HG02884 (cell line): ENCODE data around the gene RAB38.

Experiments
- ATAC-seq: cut with Tn5 transposase; IDR thresholded peaks from one replicate; pipeline ENCODE4 v1.9.1; 2021; ENCODE audit warnings: mild to moderate bottlenecking, moderate library complexity; ENCODE audit not compliant: unreplicated experiment

RAB38 gene

DNA sequence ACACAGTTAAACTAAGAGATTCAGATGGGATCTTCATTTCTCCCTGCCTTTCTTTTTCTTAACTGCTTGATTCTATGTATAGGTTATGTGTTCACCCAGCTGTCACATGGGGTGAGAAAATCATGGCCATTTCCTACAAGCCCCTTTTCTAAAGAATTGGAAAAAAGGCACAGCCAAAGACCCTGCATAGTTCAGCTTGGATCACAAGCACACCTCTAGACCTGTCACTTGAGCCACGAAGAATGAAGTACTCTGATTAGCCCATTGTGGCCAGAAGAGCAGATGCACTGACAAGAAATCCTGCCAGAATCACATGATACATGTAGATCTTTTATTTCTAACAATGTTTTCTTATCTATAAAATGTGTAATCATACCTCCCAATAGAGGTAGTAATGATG, 69.7 kb downstream of the RAB38 start:
- no peak for ATAC-seq

DNA sequence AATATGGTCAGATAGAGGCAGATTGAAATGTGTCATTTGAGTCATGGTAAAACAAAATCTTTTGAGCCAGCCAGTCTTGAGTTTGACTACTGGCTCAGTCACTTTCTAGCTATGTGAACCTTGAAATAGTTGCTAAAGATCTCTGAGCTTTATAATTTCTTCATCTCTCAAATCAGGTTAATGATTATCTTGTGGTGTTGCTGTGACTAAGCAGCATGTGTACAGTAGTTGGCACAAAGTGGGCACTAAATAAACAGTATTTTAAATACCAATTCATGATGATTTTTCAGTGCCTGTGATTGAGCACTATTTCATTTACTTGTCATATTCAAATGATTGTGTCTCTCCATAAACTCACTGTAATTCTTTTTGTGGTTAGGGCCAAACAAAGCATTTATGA, 70.8 kb downstream of the RAB38 start:
- no peak for ATAC-seq

DNA sequence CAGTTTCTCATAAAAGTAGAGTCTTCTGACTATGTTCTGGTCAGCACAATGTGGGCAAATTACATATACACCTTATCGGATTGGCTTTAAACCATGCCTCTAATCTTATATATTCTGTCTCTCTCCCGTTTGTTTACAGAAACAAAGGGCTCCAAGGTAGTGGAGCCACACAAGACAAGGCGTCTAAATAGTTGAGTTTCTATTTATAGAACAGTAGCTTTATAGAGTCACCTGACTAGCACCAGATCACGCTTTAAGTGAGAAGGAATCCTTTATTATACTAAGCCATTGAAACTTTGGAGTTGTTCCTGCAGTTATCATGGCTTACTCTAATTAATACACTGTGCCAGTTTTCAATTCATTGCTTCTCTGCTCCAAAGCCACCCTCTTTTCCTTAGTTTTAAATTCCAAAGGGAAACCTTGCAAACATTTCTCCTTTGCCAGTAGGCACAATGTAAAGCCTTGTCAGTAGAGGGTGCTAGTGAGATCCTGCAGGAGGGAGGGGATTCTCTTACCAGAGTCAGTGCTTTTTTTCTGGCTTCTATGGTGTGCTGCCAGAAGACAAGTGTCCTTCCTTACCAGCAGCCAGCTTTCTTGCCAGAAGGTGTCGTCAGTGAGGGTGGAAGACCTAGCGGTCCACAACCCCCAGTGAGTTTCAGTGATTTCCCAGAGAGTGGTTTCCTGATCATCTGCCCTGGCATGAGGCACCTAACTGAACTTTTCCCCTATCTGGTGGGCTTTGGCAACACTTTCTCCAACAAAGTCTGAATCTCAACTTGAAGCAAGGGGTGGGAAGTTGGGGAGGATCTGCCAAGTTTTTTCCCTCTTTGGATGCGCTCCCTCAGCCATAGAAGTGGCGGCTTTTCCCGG, 71.7 kb downstream of the RAB38 start:
- ATAC-seq: peak; percentile 92

DNA sequence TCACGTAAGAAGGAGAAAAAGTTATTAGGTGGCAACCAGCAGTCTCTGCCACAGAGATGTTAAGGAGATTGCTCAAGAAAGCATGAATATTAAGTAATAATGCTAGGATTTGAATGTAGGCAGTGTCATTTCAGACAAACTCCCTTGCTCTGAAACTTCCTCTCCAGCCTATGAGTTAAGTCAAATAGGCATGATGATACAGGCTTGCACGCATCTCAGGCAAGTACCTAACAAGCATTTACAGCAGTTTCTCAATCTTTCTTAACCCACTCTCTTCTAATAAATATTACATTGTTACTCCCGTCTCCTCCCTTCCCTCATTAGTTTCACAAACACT, 72.7 kb downstream of the RAB38 start:
- ATAC-seq: no peak

DNA sequence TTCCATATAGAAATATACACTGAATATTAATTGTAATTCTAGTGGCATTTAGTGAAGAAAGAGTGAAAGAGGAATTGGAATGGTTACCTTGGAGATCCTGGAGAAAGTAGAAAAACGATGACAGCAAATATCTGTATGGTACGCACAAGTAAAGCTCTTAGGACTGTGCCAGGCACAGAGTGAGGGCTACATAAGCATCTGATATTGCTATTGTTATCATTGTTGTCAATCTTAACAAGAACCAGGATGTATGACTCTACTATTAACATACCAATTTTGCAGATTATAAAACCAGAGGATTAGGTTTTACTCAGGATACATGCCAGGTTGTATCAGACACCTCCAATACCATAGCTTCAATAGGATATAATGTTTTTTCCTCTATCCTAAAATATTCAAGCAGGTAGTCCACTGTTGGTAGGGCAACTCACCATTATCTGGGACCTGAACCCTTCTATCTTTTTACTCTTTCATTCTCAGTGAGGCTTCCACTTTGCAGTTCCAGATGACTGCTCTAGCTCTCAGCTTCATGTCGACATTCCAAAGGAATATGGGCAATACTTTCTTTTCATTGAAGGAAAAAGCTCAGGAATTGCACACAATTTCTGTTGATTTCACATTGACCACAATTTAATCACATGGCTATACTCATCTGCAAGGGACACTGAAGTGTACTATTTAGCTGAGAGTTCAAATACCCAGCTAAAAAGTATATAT, 73.2 kb downstream of the RAB38 start:
- ATAC-seq: no peak

DNA sequence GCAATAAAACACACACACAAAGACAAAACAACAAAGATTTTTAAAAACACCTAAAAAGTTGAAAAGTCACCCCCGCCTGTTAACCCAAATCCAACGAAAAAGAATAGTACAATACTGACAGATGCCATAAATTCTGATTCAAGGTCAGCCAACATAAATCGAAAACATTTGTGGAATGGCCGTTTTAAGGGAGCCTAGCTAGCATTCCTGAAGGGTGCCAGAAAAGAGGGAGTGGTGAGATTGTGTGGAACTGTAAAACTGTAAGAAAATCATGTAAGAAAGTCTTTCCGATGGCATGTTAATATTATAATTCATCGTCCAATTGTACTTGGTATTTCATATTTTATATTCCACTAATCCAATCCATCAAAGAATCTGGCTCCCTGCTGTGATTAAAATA, 75.1 kb downstream of the RAB38 start:
- no peak for ATAC-seq

DNA sequence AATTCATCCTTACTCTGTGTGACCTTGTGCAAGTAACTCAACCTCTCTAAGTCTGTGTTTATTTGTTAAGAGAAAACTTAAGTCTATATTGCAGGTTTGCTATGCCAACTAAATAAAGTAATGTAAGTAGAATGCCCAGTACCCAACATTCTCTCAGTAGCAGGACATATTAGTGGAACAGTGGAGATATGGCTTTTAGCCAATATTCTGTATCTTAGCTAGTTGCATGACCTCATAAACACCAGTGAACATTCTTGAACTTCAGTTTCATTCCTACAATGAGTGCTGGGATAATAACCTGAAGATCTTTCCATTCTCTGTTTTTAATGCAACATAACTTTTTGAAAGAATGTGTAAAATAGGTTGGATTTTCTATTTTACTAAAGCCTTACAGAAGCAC, 77.0 kb downstream of the RAB38 start:
- no peak for ATAC-seq

DNA sequence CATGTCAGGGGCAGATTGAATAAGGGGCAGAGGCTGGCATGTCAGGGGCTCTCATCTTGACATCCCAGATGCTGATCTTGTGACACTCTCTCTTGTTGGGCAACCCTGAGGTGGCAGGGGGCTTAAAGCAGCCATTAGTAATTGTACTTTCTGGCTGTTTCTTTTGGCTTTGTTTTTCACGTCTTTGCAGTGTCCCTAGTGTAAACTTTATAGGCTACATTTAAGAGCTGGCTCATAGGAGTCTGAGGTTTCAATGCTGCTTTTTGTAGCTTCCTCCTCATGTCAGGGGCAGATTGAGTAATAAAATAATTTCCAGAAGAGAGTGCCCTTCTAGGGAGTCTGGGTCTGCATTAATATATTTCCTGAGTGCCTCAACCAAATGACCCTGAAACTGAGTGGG, 86.1 kb downstream of the RAB38 start:
- no peak for ATAC-seq

DNA sequence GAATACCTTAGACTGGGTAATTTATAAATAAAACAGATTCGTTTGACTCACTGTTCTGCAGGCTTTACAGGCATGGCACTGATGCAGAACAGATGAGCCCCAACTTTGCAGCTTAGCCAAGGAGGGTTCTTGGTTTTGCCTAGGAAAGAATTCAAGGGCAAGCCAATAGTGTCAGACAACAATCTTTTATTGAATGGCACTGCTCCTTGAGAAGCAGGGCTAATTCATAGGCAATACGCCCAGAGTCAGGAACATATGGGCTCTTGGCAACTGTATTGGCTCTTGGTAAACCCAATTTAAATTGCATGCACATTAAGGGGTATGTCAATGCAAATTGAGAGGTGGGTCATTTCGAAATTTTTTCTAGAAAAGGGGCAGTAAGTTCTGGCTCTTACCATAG, 87.9 kb downstream of the RAB38 start:
- no peak for ATAC-seq

DNA sequence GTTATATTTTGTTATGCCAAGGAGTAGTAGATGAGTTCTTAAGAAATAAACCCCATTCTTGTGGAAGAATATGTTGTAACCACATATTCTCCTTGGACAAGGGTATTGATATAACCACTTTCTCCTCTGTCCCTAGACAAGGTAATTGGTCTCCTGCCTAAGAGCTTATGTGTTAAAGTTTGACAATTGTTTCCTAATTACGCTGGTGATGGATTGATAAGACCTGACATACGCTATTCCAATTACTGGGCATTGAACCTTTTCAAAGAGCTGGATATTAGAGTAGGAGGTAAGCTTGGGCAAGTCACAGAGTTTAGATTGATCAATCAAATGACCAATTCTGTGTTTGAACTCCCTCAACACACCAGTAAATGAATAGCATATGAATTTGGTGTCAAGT, 88.9 kb downstream of the RAB38 start:
- no peak for ATAC-seq

DNA sequence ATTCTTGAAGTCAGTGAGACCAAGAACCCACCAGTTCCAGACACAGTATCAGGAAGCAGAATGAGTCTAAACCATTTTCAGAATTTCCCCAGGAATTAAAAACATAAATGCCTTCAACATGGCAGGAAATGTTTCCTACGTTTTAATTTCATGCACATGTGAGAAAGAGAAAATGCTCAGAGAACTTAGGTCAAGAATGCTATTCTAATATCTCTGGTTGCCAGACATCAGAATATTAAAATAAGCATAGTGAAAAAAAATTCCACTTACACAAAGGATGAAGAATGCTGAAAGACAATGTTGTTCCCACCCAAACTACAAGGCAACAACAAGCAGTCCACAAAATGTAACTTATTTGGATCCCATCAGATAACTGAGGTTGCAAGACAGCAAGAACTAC, 104.8 kb downstream of the RAB38 start:
- ATAC-seq: no peak

DNA sequence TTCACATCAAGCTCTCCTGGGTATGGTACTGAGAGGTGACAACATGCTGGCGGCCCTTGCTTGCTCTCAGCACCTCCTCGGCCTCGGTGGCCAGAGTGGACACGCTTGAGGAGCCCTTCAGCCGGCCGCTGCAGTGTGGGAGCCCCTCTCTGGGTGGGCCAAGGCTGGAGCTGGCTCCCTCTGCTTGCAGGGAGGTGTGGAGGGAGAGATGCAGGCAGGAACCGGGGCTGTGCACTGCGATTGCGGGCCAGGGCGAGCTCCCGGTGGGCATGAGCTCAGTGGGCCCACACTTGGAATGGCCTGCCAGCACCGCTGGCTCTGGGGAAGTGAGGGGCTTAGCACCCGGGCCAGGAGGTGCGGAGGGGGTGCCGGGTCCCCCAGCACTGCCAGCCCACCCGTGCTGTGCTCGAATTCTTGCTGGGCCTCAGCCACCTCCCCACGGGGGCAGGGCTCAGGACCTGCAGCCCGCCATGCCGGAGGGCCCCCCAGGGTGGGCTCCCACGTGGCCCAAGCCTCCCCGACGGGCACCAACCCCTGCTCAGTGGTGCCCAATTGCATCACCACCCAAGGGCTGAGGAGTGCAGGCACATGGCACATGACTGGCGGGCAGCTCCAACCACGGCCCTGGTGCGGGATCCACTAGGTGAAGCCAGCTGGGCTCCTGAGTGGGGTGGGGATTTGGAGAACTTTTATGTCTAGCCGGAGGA, 106.2 kb downstream of the RAB38 start:
- ATAC-seq: no peak

DNA sequence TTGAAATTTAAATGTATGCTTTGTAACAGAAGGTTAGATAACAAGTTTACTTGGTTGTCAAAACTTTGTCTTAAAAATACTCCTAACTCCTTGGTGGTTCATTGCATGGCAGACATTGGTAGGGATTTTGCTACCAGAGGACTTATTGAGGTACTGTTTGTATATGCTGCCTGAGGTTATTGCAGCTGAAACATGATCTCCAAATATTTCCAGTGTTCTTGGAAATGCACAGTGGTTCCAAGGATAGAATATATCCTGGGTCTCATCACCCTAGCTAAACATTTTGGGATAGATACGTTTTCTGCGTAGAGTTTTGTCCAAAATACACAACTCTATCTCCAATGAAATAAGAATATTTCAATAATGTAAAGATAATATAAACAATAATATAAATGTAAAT, 109.2 kb downstream of the RAB38 start:
- no peak for ATAC-seq

DNA sequence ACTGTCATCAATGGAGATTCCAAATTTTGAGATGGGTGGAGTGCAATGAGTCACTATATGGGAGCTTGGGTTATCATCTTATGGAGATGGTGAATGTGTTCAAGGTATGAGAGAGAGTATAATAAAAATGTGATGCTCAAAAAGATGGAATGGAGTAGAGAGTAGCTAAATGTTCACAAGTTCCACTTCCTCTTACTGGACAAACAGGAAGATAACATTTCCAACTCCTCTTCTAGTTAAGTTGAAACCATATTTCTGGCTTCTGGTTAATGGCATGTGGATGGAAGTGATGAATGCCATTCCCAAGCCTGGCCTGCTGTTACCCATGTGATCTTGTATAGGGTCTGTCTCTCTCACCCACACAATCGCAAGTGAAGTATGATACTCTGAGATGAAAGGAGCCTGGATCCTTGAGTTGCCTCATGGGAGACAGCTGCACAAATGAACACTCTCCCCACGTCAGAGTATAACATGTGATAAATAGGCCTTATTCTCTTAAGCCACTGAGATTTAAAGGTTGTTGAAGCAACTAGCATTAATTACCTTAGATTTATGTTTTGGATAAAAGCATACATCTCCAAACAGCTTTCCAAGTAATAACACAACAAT, 111.0 kb downstream of the RAB38 start:
- ATAC-seq: no peak
